Trophoblast cell (in vitro differentiated cells and primary cell): Measurements from ENCODE around the gene EPPIN.

Source experiments
- DNase-seq, 2 donors: peaks; one replicate each; pipeline ENCODE4 v3.0.0-alpha.2; 2016
- H2AFZ ChIP-seq: 2 replicates; pipeline ENCODE4 v1.6.1; 2013; ENCODE audit warnings: low read length, moderate library complexity, mild to moderate bottlenecking; ENCODE audit not compliant: insufficient read depth, poor library complexity
- H2AK5ac ChIP-seq: 2 replicates; pipeline ENCODE4 v1.6.1; 2013; ENCODE audit warnings: mild to moderate bottlenecking, low read length
- H2BK120ac ChIP-seq: 2 replicates; pipeline ENCODE4 v1.6.1; 2013; ENCODE audit warnings: low read length, mild to moderate bottlenecking, moderate library complexity; ENCODE audit not compliant: insufficient read depth, poor library complexity
- H2BK12ac ChIP-seq: 2 replicates; pipeline ENCODE4 v1.6.1; 2013; ENCODE audit warnings: mild to moderate bottlenecking, low read length, moderate library complexity
- H2BK5ac ChIP-seq: 2 replicates; pipeline ENCODE4 v1.6.1; 2013; ENCODE audit warnings: low read length, low read depth, moderate library complexity, mild to moderate bottlenecking; ENCODE audit not compliant: poor library complexity
- H3K14ac ChIP-seq: 2 replicates; pipeline ENCODE4 v1.6.1; 2013; ENCODE audit warnings: mild to moderate bottlenecking, low read length
- H3K18ac ChIP-seq: 2 replicates; pipeline ENCODE4 v1.6.1; 2013; ENCODE audit warnings: mild to moderate bottlenecking, low read length
- H3K23ac ChIP-seq: 2 replicates; pipeline ENCODE4 v1.6.1; 2013; ENCODE audit warnings: low read length
- H3K27ac ChIP-seq: 2 replicates; pipeline ENCODE4 v1.5.1; 2013; ENCODE audit warnings: low read depth, mild to moderate bottlenecking, inconsistent platforms, low read length, moderate library complexity
- H3K27me3 ChIP-seq: 2 replicates; pipeline ENCODE4 v1.6.1; 2013; ENCODE audit warnings: inconsistent platforms, mild to moderate bottlenecking, low read length, moderate library complexity; ENCODE audit not compliant: insufficient read depth
- H3K36me3 ChIP-seq, 2 experiments: 1 replicate in 1 of 2; 2 replicates in 1 of 2; pipeline ENCODE4 v1.6.1; 2013; ENCODE audit warnings: low read length in 2 of 2, mild to moderate bottlenecking in 2 of 2, moderate library complexity in 1 of 2; ENCODE audit not compliant: insufficient read depth in 2 of 2, control insufficient read depth in 1 of 2
- H3K4ac ChIP-seq: 2 replicates; pipeline ENCODE4 v1.6.1; 2013; ENCODE audit warnings: low read depth, mild to moderate bottlenecking, low read length, moderate library complexity
- H3K4me1 ChIP-seq, 2 experiments: 1 replicate in 1 of 2; 2 replicates in 1 of 2; pipeline ENCODE4 v1.6.1; 2013; ENCODE audit warnings: low read length in 2 of 2, mild to moderate bottlenecking in 2 of 2, moderate library complexity in 1 of 2; ENCODE audit not compliant: insufficient read depth in 2 of 2, control insufficient read depth in 1 of 2
- H3K4me2 ChIP-seq: 2 replicates; pipeline ENCODE4 v1.6.1; 2013; ENCODE audit warnings: inconsistent platforms, mild to moderate bottlenecking, low read length, moderate library complexity
- H3K4me3 ChIP-seq: 2 replicates; pipeline ENCODE4 v1.5.1; 2013; ENCODE audit warnings: mild to moderate bottlenecking, low read depth, low read length, inconsistent platforms
- H3K79me1 ChIP-seq: one replicate; pipeline ENCODE4 v1.6.1; 2013; ENCODE audit warnings: low read length
- H3K79me2 ChIP-seq: 2 replicates; pipeline ENCODE4 v1.6.1; 2013; ENCODE audit warnings: low read length, mild to moderate bottlenecking; ENCODE audit not compliant: control insufficient read depth, insufficient read depth, poor library complexity
- H3K9ac ChIP-seq: 2 replicates; pipeline ENCODE4 v1.6.1; 2013; ENCODE audit warnings: mild to moderate bottlenecking, low read length
- H3K9me3 ChIP-seq: 2 replicates; pipeline ENCODE4 v1.6.1; 2013; ENCODE audit warnings: low read depth, mild to moderate bottlenecking, control low read depth, inconsistent platforms, low read length; ENCODE audit not compliant: insufficient read depth
- H4K12ac ChIP-seq: 2 replicates; pipeline ENCODE4 v1.6.1; 2013; ENCODE audit warnings: low read depth, mild to moderate bottlenecking, low read length, moderate library complexity
- H4K8ac ChIP-seq: 2 replicates; pipeline ENCODE4 v1.6.1; 2013; ENCODE audit warnings: low read depth, mild to moderate bottlenecking, low read length, moderate library complexity
- H4K91ac ChIP-seq: one replicate; pipeline ENCODE4 v1.6.1; 2013; ENCODE audit warnings: low read depth, mild to moderate bottlenecking, low read length, moderate library complexity
- WGBS: extraction: QIAGEN DNeasy Blood & Tissue Kit; methylation state at CpG from one replicate; pipeline ENCODE4 v1.1.7; 2013; ENCODE audit warnings: missing lambda C conversion rate; ENCODE audit not compliant: insufficient read length, insufficient coverage; ENCODE audit errors: extremely low coverage; 5-methylcytosine and 5-hydroxymethylcytosine counted together

The EPPIN gene

DNA sequence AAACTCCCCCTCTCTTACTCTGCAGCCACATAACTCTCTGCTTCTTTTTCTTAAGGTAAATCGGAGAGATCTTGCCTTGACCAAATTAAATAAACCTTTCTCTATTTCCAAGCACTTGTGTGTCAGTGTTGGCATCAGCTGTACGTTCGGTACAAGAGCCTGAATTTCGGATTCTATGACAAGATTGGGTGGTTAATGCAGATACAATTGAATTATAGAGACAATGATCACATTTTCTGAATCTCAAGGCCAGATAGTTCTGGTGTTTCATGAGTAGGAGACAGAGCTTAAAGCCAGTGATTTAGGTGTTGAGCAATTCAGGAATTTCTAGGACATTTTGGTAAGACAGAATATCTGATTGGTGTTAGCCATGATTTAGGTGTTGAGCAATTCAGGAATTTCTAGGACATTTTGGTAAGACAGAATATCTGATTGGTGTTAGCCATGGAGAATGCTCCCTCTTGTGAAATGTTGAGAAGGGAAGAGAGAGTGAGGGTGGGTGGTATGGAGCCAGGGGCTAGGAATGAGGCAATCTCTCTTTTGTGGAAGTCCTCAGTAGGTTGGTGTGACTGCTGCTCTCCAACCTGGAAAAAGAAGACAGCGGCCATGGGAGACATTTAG lies 36.8 kb downstream of the EPPIN start:
- H3K27me3 ChIP-seq: no peaks in the 10 kb centered on the region
- WGBS: no CpG with 5 or more reads among the region's 5 CpGs
- no peaks in the 10 kb centered on the region for H3K36me3 ChIP-seq
- no peak overlapping the region for H3K9ac ChIP-seq
- no peak overlapping the region for H2BK12ac ChIP-seq
- no peaks in the 10 kb centered on the region for H3K79me2 ChIP-seq
- H3K9me3 ChIP-seq: no peaks in the 10 kb centered on the region
- no peak overlapping the region for H2BK5ac ChIP-seq
- no peak overlapping the region for H3K14ac ChIP-seq
- H2AFZ ChIP-seq: no peak overlapping the region
- H4K12ac ChIP-seq: no peak overlapping the region
- H4K8ac ChIP-seq: no peak overlapping the region
- H3K27ac ChIP-seq: no peak overlapping the region
- no peak overlapping the region for H3K4me3 ChIP-seq
- no peak overlapping the region for H2BK120ac ChIP-seq
- no peak overlapping the region for H3K18ac ChIP-seq
- no peaks in the 10 kb centered on the region for H3K79me1 ChIP-seq
- DNase-seq: peak in 1 of 2 donors; percentile 13
- no peak overlapping the region for H3K4ac ChIP-seq
- no peak overlapping the region for H2AK5ac ChIP-seq
- H3K23ac ChIP-seq: no peak overlapping the region
- H3K4me2 ChIP-seq: no peak overlapping the region
- H4K91ac ChIP-seq: no peak overlapping the region
- peaks cover 0 to 2% of the 10 kb centered on the region in 2 experiments for H3K4me1 ChIP-seq

- no peak overlapping the region for H3K27ac ChIP-seq
- no peak overlapping the region for H3K4ac ChIP-seq
- no peak overlapping the region for H2BK5ac ChIP-seq
- H3K79me1 ChIP-seq: no peaks in the 10 kb centered on the region
- no peak overlapping the region for H3K9ac ChIP-seq
- no peak overlapping the region for H3K18ac ChIP-seq
- no peak overlapping the region for H3K4me3 ChIP-seq
- H2BK120ac ChIP-seq: no peak overlapping the region
- H3K9me3 ChIP-seq: no peaks in the 10 kb centered on the region
- peaks cover 0 to 2% of the 10 kb centered on the region in 2 experiments for H3K4me1 ChIP-seq
- no peak overlapping the region for H2AFZ ChIP-seq
- H3K23ac ChIP-seq: no peak overlapping the region
- H3K4me2 ChIP-seq: no peak overlapping the region
- H4K91ac ChIP-seq: no peak overlapping the region
- H2BK12ac ChIP-seq: no peak overlapping the region
- H3K27me3 ChIP-seq: no peaks in the 10 kb centered on the region
- DNase-seq: no peak
- H3K14ac ChIP-seq: no peak overlapping the region
- H4K8ac ChIP-seq: no peak overlapping the region
- no peak overlapping the region for H2AK5ac ChIP-seq
- WGBS: no CpG with 5 or more reads among the region's 4 CpGs
- H3K79me2 ChIP-seq: no peaks in the 10 kb centered on the region
- no peak overlapping the region for H4K12ac ChIP-seq
- H3K36me3 ChIP-seq: no peaks in the 10 kb centered on the region
Observed at GRCh38 chr20:45509091-45509490, 38.1 kb downstream of the EPPIN start.

DNA sequence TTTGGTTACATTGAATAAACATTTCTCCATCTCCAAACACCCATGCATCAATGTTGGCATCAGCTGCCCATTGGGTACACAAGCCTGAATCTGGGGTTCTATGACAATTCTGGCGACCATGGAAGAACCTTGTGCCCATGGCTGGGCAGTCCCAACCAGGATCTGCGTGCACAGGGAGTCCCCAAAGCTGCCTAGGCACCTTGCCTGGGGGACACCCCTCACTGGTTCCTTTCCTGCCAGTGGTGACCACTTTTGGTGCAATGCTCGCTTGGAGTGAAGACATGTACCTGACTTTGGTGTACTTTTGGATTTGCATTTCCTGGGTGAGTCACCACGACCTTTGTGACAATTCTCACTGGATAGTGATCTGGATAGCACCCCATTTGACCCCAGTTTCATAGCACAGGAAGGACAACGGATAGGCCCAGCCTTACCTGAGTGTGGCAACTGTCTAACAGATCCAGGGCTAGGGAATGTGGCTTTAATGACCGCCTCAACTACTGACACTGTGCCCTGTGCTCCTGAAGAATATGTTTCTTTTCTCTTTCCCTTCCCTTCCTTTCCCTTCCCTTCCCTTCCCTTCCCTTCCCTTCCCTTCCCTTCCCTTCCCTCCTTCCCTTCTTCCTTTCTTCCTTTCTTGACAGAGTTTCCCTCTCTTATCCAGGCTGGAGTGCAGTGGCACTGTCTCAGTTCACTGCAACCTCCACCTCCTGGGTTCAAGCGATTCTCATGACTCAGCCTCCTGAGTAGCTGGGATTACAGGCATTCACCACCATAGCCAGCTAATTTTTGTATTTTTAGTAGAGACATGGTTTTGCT lies 38.9 kb downstream of the EPPIN start:
- Histone ChIP-seq H3K9ac (no peak overlapping the region), H3K79me1 (no peaks in the 10 kb centered on the region), H3K4me1 (peaks cover 0 to 2% of the 10 kb centered on the region in 2 experiments), H4K8ac (no peak overlapping the region), H3K4ac (no peak overlapping the region), H3K4me3 (no peak overlapping the region), H3K4me2 (no peak overlapping the region), H4K91ac (no peak overlapping the region), H3K9me3 (no peaks in the 10 kb centered on the region), H3K79me2 (no peaks in the 10 kb centered on the region), H2AK5ac (no peak overlapping the region), H3K23ac (no peak overlapping the region), H3K18ac (no peak overlapping the region), H3K14ac (no peak overlapping the region), H2BK120ac (no peak overlapping the region), H2AFZ (no peak overlapping the region), H2BK12ac (no peak overlapping the region), H3K27me3 (no peaks in the 10 kb centered on the region), H4K12ac (no peak overlapping the region), H3K27ac (no peak overlapping the region), H3K36me3 (no peaks in the 10 kb centered on the region), H2BK5ac (no peak overlapping the region)
- WGBS: no CpG with 5 or more reads among the region's 7 CpGs
- DNase-seq: no peak

- no peaks in the 10 kb centered on the region for H3K9me3 ChIP-seq
- H3K4ac ChIP-seq: no peak overlapping the region
- H3K23ac ChIP-seq: no peak overlapping the region
- no peak overlapping the region for H3K9ac ChIP-seq
- H2BK120ac ChIP-seq: no peak overlapping the region
- H3K4me3 ChIP-seq: no peak overlapping the region
- no peak overlapping the region for H2AK5ac ChIP-seq
- H2BK12ac ChIP-seq: no peak overlapping the region
- no peak overlapping the region for H2BK5ac ChIP-seq
- no peak overlapping the region for H3K18ac ChIP-seq
- no peaks in the 10 kb centered on the region for H3K79me2 ChIP-seq
- DNase-seq: no peak
- no peaks in the 10 kb centered on the region for H3K27me3 ChIP-seq
- no peak overlapping the region for H3K4me2 ChIP-seq
- no peak overlapping the region for H4K12ac ChIP-seq
- peaks cover 0 to 2% of the 10 kb centered on the region in 2 experiments for H3K4me1 ChIP-seq
- no peaks in the 10 kb centered on the region for H3K79me1 ChIP-seq
- WGBS: no CpG with 5 or more reads among the region's 5 CpGs
- no peaks in the 10 kb centered on the region for H3K36me3 ChIP-seq
- no peak overlapping the region for H4K91ac ChIP-seq
- H3K27ac ChIP-seq: no peak overlapping the region
- H4K8ac ChIP-seq: no peak overlapping the region
- H3K14ac ChIP-seq: no peak overlapping the region
- H2AFZ ChIP-seq: no peak overlapping the region
Observed at GRCh38 chr20:45507011-45507820, 40.0 kb downstream of the EPPIN start.
